Endothelial cell of umbilical vein (primary cell): Measurements from ENCODE around the gene FYN. TPM values are rescaled to one million over a fixed set of nuclear protein-coding genes. Genes with fewer than 3 reads are reported as not detected.

ENCODE experiments used
- BruUV-seq: library from RNA; stranded (reverse); fragments of 400-500 nt; replicated peaks from 2 replicates; lab custom pipeline; 2021; lab: Mats Ljungman, UMichigan
- CTCF ChIA-PET: fragments of 300-600, 350-600 bp; sonication (Branson Sonifier 250); formaldehyde crosslinking; loops from one replicate; lab custom pipeline; 2021; ENCODE audit warnings: antibody characterized with exemption, inconsistent platforms; lab: Charles Lee
- POLR2A ChIA-PET: fragments of 300-600, 350-600 bp; sonication (Branson Sonifier 250); formaldehyde crosslinking; loops from one replicate; lab custom pipeline; 2021; ENCODE audit warnings: antibody characterized with exemption, inconsistent platforms; lab: Charles Lee
- DNase-seq: peaks from one replicate; pipeline ENCODE4 v3.0.0-alpha.2; 2011; ENCODE audit warnings: low read depth, low spot score
- FAIRE-seq: peaks from 2 replicates; lab custom pipeline; 2011; peaks lifted over from hg19 to GRCh38; lab: Jason Lieb, UNC
- H2AFZ ChIP-seq: 2 replicates; pipeline ENCODE4 v1.6.0; 2012; ENCODE audit warnings: low read depth, low read length, control low read depth, inconsistent platforms
- H3K27ac ChIP-seq: 2 replicates; pipeline ENCODE4 v1.5.1; 2011; ENCODE audit warnings: low read depth, mild to moderate bottlenecking, control low read depth, low read length, moderate library complexity; ENCODE audit not compliant: insufficient read depth
- H3K27me3 ChIP-seq, 2 experiments: 2 replicates each; pipeline versions ENCODE4 v1.6.0 to v1.6.1; 2011; ENCODE audit warnings: low read length in 2 of 2, mixed read lengths in 1 of 2; ENCODE audit not compliant: control insufficient read depth in 2 of 2, insufficient read depth in 2 of 2
- H3K36me3 ChIP-seq, 2 experiments: 2 replicates in 1 of 2; 3 replicates in 1 of 2; pipeline ENCODE4 v1.5.1; 2011; ENCODE audit warnings: low read length in 2 of 2, mild to moderate bottlenecking in 1 of 2, moderate library complexity in 1 of 2; ENCODE audit not compliant: control insufficient read depth in 2 of 2, insufficient read depth in 2 of 2; ENCODE audit errors: extremely low read depth in 1 of 2
- H3K4me1 ChIP-seq: 3 replicates; pipeline ENCODE4 v1.5.1; 2011; ENCODE audit warnings: mild to moderate bottlenecking, low read length; ENCODE audit not compliant: control insufficient read depth, insufficient read depth; ENCODE audit errors: extremely low read depth
- H3K4me2 ChIP-seq: 2 replicates; pipeline ENCODE4 v1.6.1; 2011; ENCODE audit warnings: low read length, control low read depth, mixed read lengths; ENCODE audit not compliant: insufficient read depth
- H3K4me3 ChIP-seq, 3 experiments: fragments of 200-600 bp in 1 of 3; sonication (generic), shearing (Covaris generic) in 1 of 3; replicated peaks in 1 of 3; 2 replicates each; pipeline ENCODE4 v1.5.1; 2011 to 2016; ENCODE audit warnings: control low read depth in 3 of 3, low read length in 3 of 3, mild to moderate bottlenecking in 2 of 3, inconsistent platforms in 1 of 3, low read depth in 1 of 3, moderate library complexity in 1 of 3; ENCODE audit not compliant: insufficient read depth in 1 of 3
- H3K79me2 ChIP-seq: 2 replicates; pipeline ENCODE4 v1.6.0; 2012; ENCODE audit warnings: low read length, inconsistent platforms; ENCODE audit not compliant: control insufficient read depth, insufficient read depth
- H3K9ac ChIP-seq: replicated peaks from 2 replicates; pipeline ENCODE3; 2011; ENCODE audit warnings: low read length, control low read depth; ENCODE audit not compliant: insufficient read depth; ENCODE audit errors: extremely low read depth
- H3K9me1 ChIP-seq: replicated peaks from 3 replicates; pipeline ENCODE4 v1.6.0; 2011; ENCODE audit warnings: mild to moderate bottlenecking, low read length; ENCODE audit not compliant: control insufficient read depth, insufficient read depth; ENCODE audit errors: extremely low read depth
- H3K9me3 ChIP-seq: replicated peaks from 2 replicates; pipeline ENCODE4 v1.5.1; 2012; ENCODE audit warnings: low read length, inconsistent platforms; ENCODE audit not compliant: control insufficient read depth, insufficient read depth
- H4K20me1 ChIP-seq: replicated peaks from 2 replicates; pipeline ENCODE3; 2011; ENCODE audit warnings: mild to moderate bottlenecking, low read length; ENCODE audit not compliant: control insufficient read depth, insufficient read depth; ENCODE audit errors: extremely low read depth
- EZH2 ChIP-seq: IDR thresholded peaks from 2 replicates; pipeline ENCODE4 v1.6.1; 2012; ENCODE audit warnings: borderline replicate concordance, low read depth, mild to moderate bottlenecking, moderate library complexity, low read length, inconsistent platforms; ENCODE audit not compliant: severe bottlenecking
- GATA2 ChIP-seq: IDR thresholded peaks from 2 replicates; pipeline ENCODE4 v1.7.0; 2011; ENCODE audit warnings: low read depth, mild to moderate bottlenecking, moderate library complexity, mixed read lengths, low read length; ENCODE audit not compliant: insufficient read length, insufficient read depth
- JUN ChIP-seq: IDR thresholded peaks from 2 replicates; pipeline ENCODE4 v1.6.1; 2011; ENCODE audit warnings: borderline replicate concordance, low read depth; ENCODE audit not compliant: insufficient read length, insufficient read depth
- MYC ChIP-seq: IDR thresholded peaks from one replicate; pipeline ENCODE4 v1.6.1; 2011; ENCODE audit warnings: mild to moderate bottlenecking, low read depth, low read length
- POLR2A ChIP-seq: IDR thresholded peaks from 2 replicates; pipeline ENCODE4 v1.6.1; 2012; ENCODE audit warnings: low read depth, mild to moderate bottlenecking, control low read depth, low read length
- dilution Hi-C: fragments of 300-500 bp; cut with MboI; formaldehyde crosslinking; loops from one replicate; pipeline ENCODE4 v1.15.0; 2019; ENCODE audit warnings: low sequenced_read_pairs; ENCODE audit not compliant: extremely low pct_ligation_motif_present
- intact Hi-C: fragments of 100-400 bp; cut with micrococcal nuclease; formaldehyde crosslinking; loops from one replicate; pipeline ENCODE4 v1.10.0; 2022
- polyA plus RNA-seq, 4 experiments: library from polyadenylated mRNA; depleted of rRNA in 3 of 4; stranded (reverse) in 3 of 4; unstranded in 1 of 4; fragments of >200 nt; gene quantifications; 2 replicates each; pipeline versions ENCODE4 v1.2.1 to v1.2.3, GENCODE V29; 2011 to 2012; ENCODE audit warnings: missing spikeins in 1 of 4
- total RNA-seq: library from RNA; stranded (reverse); gene quantifications from 2 replicates; pipeline ENCODE4 v1.2.3, GENCODE V29; 2021
- TF ChIP-seq, protein P1 (sequence below): IDR thresholded peaks from 2 replicates; pipeline ENCODE4 v1.6.1; 2011; ENCODE audit not compliant: insufficient read depth, insufficient read length

Gene FYN
- total and polyA plus RNA-seq, 2 donors (not counting 3 experiments of a cell fraction or from before 2014, with no cell fraction given), result 69.0 to 143 TPM

DNA sequence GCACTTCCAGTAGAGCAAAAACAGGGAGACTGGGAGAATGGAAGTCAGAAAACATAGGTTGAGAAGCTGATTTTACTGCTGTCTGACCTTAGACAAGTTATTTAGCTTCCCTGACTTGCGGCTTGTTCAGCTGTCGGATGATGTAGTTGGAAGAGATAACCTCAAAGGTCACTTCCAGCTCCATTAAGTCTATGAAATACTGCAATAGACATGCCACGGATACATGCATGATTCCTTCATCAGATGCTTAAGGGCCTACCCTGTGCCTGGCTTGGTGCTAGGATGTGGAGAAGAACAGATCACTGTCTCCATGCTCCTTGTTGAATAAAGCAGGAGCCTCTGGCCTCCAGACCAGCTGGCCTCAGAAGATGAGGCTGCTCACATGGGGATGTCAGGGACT is 43.7 kb downstream of the FYN start:
- FAIRE-seq (peak; percentile 15), DNase-seq (peak; percentile 56)
- no peak overlapping the region for H2AFZ ChIP-seq
- no TSS peak for BruUV-seq
- dilution Hi-C loops (no loop called here), intact Hi-C loops (no loop called here)
- H4K20me1 ChIP-seq, result no peaks in the 10 kb centered on the region
- peaks cover 7% of the 10 kb centered on the region for H3K79me2 ChIP-seq
- H3K27me3 ChIP-seq, result no peaks in the 10 kb centered on the region
- TF ChIP-seq MYC (no peak), GATA2 (peak; percentile 9)
- H3K4me1 ChIP-seq, result peaks cover 19% of the 10 kb centered on the region
- no peak overlapping the region for H3K4me2 ChIP-seq
- ChIA-PET POLR2A (interaction anchor here (0.9 kb wide), 1 partner anchor 81 kb away, joined by 4 read pairs; no protein-coding TSS in a partner anchor), CTCF (interaction anchor here (0.8 to 1.4 kb wide), 2 partner anchors 35 to 50 kb away, joined by 3 read pairs; no protein-coding TSS in a partner anchor)
- no peak overlapping the region for H3K27ac ChIP-seq
- H3K36me3 ChIP-seq, result no peaks in the 10 kb centered on the region
- no peak overlapping the region for H3K9ac ChIP-seq
- no peak overlapping the region for H3K4me3 ChIP-seq
- H3K9me1 ChIP-seq, result no peaks in the 10 kb centered on the region
- H3K9me3 ChIP-seq, result no peaks in the 10 kb centered on the region

DNA sequence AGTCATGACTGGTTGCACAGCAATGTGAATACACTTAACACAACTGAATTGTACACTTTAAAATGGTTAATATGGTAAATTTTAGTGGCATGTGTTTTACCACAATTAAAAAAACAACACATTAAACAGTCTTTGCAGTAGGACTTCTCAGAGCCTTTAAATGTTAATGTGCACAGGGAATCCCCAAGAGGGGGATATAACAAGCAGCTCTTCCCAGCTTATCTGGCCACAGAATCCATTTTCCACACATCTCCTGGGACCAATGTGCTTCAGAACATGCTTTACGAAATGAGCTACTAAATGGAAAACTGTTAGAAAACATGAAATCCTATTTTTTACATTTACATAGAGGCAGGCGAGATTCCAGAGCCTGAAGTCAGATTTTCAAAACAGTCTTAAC is 44.4 kb downstream of the FYN start:
- no peaks in the 10 kb centered on the region for H3K9me3 ChIP-seq
- POLR2A ChIA-PET, result no interaction called here
- H3K27ac ChIP-seq, result no peak overlapping the region
- no TSS peak for BruUV-seq
- H3K4me2 ChIP-seq, result no peak overlapping the region
- no peaks in the 10 kb centered on the region for H4K20me1 ChIP-seq
- TF ChIP-seq EZH2 (no peak), POLR2A (no peak), JUN (no peak)
- TF ChIP-seq, protein P1, sequence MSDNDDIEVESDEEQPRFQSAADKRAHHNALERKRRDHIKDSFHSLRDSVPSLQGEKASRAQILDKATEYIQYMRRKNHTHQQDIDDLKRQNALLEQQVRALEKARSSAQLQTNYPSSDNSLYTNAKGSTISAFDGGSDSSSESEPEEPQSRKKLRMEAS, result no peak
- no peaks in the 10 kb centered on the region for H3K36me3 ChIP-seq
- CTCF ChIA-PET, result interaction anchor here (0.8 to 1.4 kb wide), 2 partner anchors 36 to 51 kb away, joined by 3 read pairs; no protein-coding TSS in a partner anchor
- no peak overlapping the region for H3K4me3 ChIP-seq
- no peak for DNase-seq
- no peaks in the 10 kb centered on the region for H3K27me3 ChIP-seq
- no peak overlapping the region for H2AFZ ChIP-seq
- no peak for FAIRE-seq
- H3K9me1 ChIP-seq, result no peaks in the 10 kb centered on the region
- dilution Hi-C loops, result no loop called here
- peaks cover 7% of the 10 kb centered on the region for H3K79me2 ChIP-seq
- H3K9ac ChIP-seq, result no peak overlapping the region
- peaks cover 25% of the 10 kb centered on the region for H3K4me1 ChIP-seq
- intact Hi-C loops, result no loop called here
